ENCODE measurements around the gene PXDN.
"Not testable (repeated sequence)": the region's sequence is repeated elsewhere in the genome, so short reads cannot be mapped to it uniquely, and the experiment has no call there.

PXDN gene

GRCh38 chr2:1757567-1757966 lies 13.3 kb upstream of the PXDN start:
- Histone ChIP-seq H3K4me2 (ENCODE audit: low read depth, low read length) (no peak overlapping the region), H3K79me2 (ENCODE audit: low read length) (no peaks in the 10 kb centered on the region), H3K9me3 (replicated peaks; ENCODE audit: insufficient read depth, low read length) (no peaks in the 10 kb centered on the region), H3K9ac (ENCODE audit: low read length) (no peak overlapping the region), H2AFZ (ENCODE audit: low read length) (no peak overlapping the region), H3K4me1 (ENCODE audit: low read length) (no peaks in the 10 kb centered on the region), H3K4me3 (ENCODE audit: low read length) (no peak overlapping the region), H3K27ac (ENCODE audit: low read length) (no peak overlapping the region), H3K36me3 (replicated peaks; ENCODE audit: insufficient read depth, low read length) (no peaks in the 10 kb centered on the region), H3K27me3 (replicated peaks; ENCODE audit: insufficient read depth, low read length) (no peaks in the 10 kb centered on the region), H4K20me1 (ENCODE audit: insufficient read depth, low read length) (no peaks in the 10 kb centered on the region), H3K9me2 (replicated peaks; ENCODE audit: insufficient read depth, low read length) (no peaks in the 10 kb centered on the region), H3F3A (ENCODE audit: insufficient read depth, low read length) (no peaks in the 10 kb centered on the region)
- TF ChIP-seq EZH2 (optimal IDR thresholded peaks at IDR 0.05; ENCODE audit: low read depth, low read length) (no peak), CTCF (IDR thresholded peaks at IDR 0.05; ENCODE audit: low read length) (no peak), EZH2phosphoT487 (IDR thresholded peaks at IDR 0.05; ENCODE audit: low read length) (no peak)
- no peak for DNase-seq

GRCh38 chr2:1757146-1757545 lies 12.8 kb upstream of the PXDN start:
- not testable (repeated sequence) for H3K36me3 ChIP-seq (replicated peaks; ENCODE audit: insufficient read depth, low read length); H3K27ac ChIP-seq (ENCODE audit: low read length); H3K4me3 ChIP-seq (ENCODE audit: low read length); H4K20me1 ChIP-seq (ENCODE audit: insufficient read depth, low read length); H2AFZ ChIP-seq (ENCODE audit: low read length); H3K27me3 ChIP-seq (replicated peaks; ENCODE audit: insufficient read depth, low read length); H3K9me3 ChIP-seq (replicated peaks; ENCODE audit: insufficient read depth, low read length); H3K4me2 ChIP-seq (ENCODE audit: low read depth, low read length); H3K9ac ChIP-seq (ENCODE audit: low read length); H3K79me2 ChIP-seq (ENCODE audit: low read length); H3F3A ChIP-seq (ENCODE audit: insufficient read depth, low read length); DNase-seq; H3K9me2 ChIP-seq (replicated peaks; ENCODE audit: insufficient read depth, low read length); H3K4me1 ChIP-seq (ENCODE audit: low read length)

GRCh38 chr2:1756456-1756855 lies 12.1 kb upstream of the PXDN start:
- Histone ChIP-seq H3K4me1 (ENCODE audit: low read length) (no peaks in the 10 kb centered on the region), H3F3A (ENCODE audit: insufficient read depth, low read length) (no peaks in the 10 kb centered on the region), H3K4me3 (ENCODE audit: low read length) (no peak overlapping the region), H3K27me3 (replicated peaks; ENCODE audit: insufficient read depth, low read length) (no peaks in the 10 kb centered on the region), H3K27ac (ENCODE audit: low read length) (no peak overlapping the region), H3K9me3 (replicated peaks; ENCODE audit: insufficient read depth, low read length) (no peaks in the 10 kb centered on the region), H2AFZ (ENCODE audit: low read length) (no peak overlapping the region), H3K9ac (ENCODE audit: low read length) (no peak overlapping the region), H3K4me2 (ENCODE audit: low read depth, low read length) (no peak overlapping the region), H4K20me1 (ENCODE audit: insufficient read depth, low read length) (no peaks in the 10 kb centered on the region), H3K9me2 (replicated peaks; ENCODE audit: insufficient read depth, low read length) (no peaks in the 10 kb centered on the region), H3K36me3 (replicated peaks; ENCODE audit: insufficient read depth, low read length) (no peaks in the 10 kb centered on the region), H3K79me2 (ENCODE audit: low read length) (no peaks in the 10 kb centered on the region)
- TF ChIP-seq CTCF (IDR thresholded peaks at IDR 0.05; ENCODE audit: low read length) (no peak), EZH2 (optimal IDR thresholded peaks at IDR 0.05; ENCODE audit: low read depth, low read length) (no peak), EZH2phosphoT487 (IDR thresholded peaks at IDR 0.05; ENCODE audit: low read length) (no peak)
- no peak for DNase-seq

GRCh38 chr2:1755436-1756191 lies 11.3 kb upstream of the PXDN start:
- Histone ChIP-seq H3K9me3 (replicated peaks; ENCODE audit: insufficient read depth, low read length) (no peaks in the 10 kb centered on the region), H2AFZ (ENCODE audit: low read length) (no peak overlapping the region), H3K4me3 (ENCODE audit: low read length) (no peak overlapping the region), H3K79me2 (ENCODE audit: low read length) (no peaks in the 10 kb centered on the region), H3K36me3 (replicated peaks; ENCODE audit: insufficient read depth, low read length) (no peaks in the 10 kb centered on the region), H3K4me2 (ENCODE audit: low read depth, low read length) (no peak overlapping the region), H3K9me2 (replicated peaks; ENCODE audit: insufficient read depth, low read length) (no peaks in the 10 kb centered on the region), H3K27me3 (replicated peaks; ENCODE audit: insufficient read depth, low read length) (no peaks in the 10 kb centered on the region), H3F3A (ENCODE audit: insufficient read depth, low read length) (no peaks in the 10 kb centered on the region), H4K20me1 (ENCODE audit: insufficient read depth, low read length) (no peaks in the 10 kb centered on the region), H3K9ac (ENCODE audit: low read length) (no peak overlapping the region), H3K27ac (ENCODE audit: low read length) (no peak overlapping the region), H3K4me1 (ENCODE audit: low read length) (no peaks in the 10 kb centered on the region)
- no peak for DNase-seq
- no peak for TF ChIP-seq EZH2phosphoT487 (IDR thresholded peaks at IDR 0.05; ENCODE audit: low read length)
- TF ChIP-seq CTCF (IDR thresholded peaks at IDR 0.05; ENCODE audit: low read length), result no peak
- no peak for TF ChIP-seq EZH2 (optimal IDR thresholded peaks at IDR 0.05; ENCODE audit: low read depth, low read length)

All from MM.1S (cell line).